ENCODE measurements around the gene HSDL1.

The HSDL1 gene

GRCh38 chr16:84087466-84088151, 57.4 kb downstream of the HSDL1 start:
- peak; percentile 40 for DNase-seq (ENCODE audit: low read depth)
- no peak overlapping the region for H3K4me3 ChIP-seq (ENCODE audit: low read depth, low read length)
- no peak for TF ChIP-seq CTCF (IDR thresholded peaks at IDR 0.05; ENCODE audit: insufficient read depth, low read depth, low read length, missing control alignments)

- no peak for TF ChIP-seq CTCF (IDR thresholded peaks at IDR 0.05; ENCODE audit: insufficient read depth, low read depth, low read length, missing control alignments)
- H3K4me3 ChIP-seq (ENCODE audit: low read depth, low read length): no peak overlapping the region
- no peak for DNase-seq (ENCODE audit: low read depth)
These were observed 58.0 kb downstream of the HSDL1 start for GRCh38 chr16:84087001-84087400.

GRCh38 chr16:84086341-84086740, 58.6 kb downstream of the HSDL1 start:
- no peak overlapping the region for H3K4me3 ChIP-seq (ENCODE audit: low read depth, low read length)
- TF ChIP-seq CTCF (IDR thresholded peaks at IDR 0.05; ENCODE audit: insufficient read depth, low read depth, low read length, missing control alignments): no peak
- DNase-seq (ENCODE audit: low read depth): no peak

- no peak for TF ChIP-seq CTCF (IDR thresholded peaks at IDR 0.05; ENCODE audit: insufficient read depth, low read depth, low read length, missing control alignments)
- no peak overlapping the region for H3K4me3 ChIP-seq (ENCODE audit: low read depth, low read length)
- DNase-seq (ENCODE audit: low read depth): peak; percentile 32
These were observed 59.2 kb downstream of the HSDL1 start for GRCh38 chr16:84085773-84086172.

- no peak for DNase-seq (ENCODE audit: low read depth)
- H3K4me3 ChIP-seq (ENCODE audit: low read depth, low read length): no peak overlapping the region
- TF ChIP-seq CTCF (IDR thresholded peaks at IDR 0.05; ENCODE audit: insufficient read depth, low read depth, low read length, missing control alignments): no peak
These were observed 59.7 kb downstream of the HSDL1 start for GRCh38 chr16:84085271-84085667.

GRCh38 chr16:84084570-84085270, 60.3 kb downstream of the HSDL1 start:
- H3K4me3 ChIP-seq (ENCODE audit: low read depth, low read length): no peak overlapping the region
- peak; percentile 88 for DNase-seq (ENCODE audit: low read depth)
- TF ChIP-seq CTCF (IDR thresholded peaks at IDR 0.05; ENCODE audit: insufficient read depth, low read depth, low read length, missing control alignments): peak; percentile 87
